IPS DF 6.9 (cell line): ENCODE measurements around the gene ADAMTSL1.

Source experiments
- DNase-seq: peaks from one replicate; pipeline ENCODE4 v3.0.0-alpha.2; 2013; ENCODE audit warnings: low read depth, low spot score
- H3K27ac ChIP-seq: one replicate; pipeline ENCODE4 v1.5.1; 2013; ENCODE audit warnings: low read length, control low read depth
- H3K27me3 ChIP-seq: 2 replicates; pipeline ENCODE4 v1.6.1; 2013; ENCODE audit warnings: mild to moderate bottlenecking, low read length; ENCODE audit not compliant: control insufficient read depth, insufficient read depth
- H3K36me3 ChIP-seq: 2 replicates; pipeline ENCODE4 v1.6.1; 2013; ENCODE audit warnings: low read length; ENCODE audit not compliant: control insufficient read depth, insufficient read depth
- H3K4me1 ChIP-seq: 2 replicates; pipeline ENCODE4 v1.6.1; 2013; ENCODE audit warnings: low read length; ENCODE audit not compliant: control insufficient read depth, insufficient read depth
- H3K4me3 ChIP-seq: 2 replicates; pipeline ENCODE4 v1.5.1; 2013; ENCODE audit warnings: mild to moderate bottlenecking, low read length
- H3K9me3 ChIP-seq: 2 replicates; pipeline ENCODE4 v1.6.1; 2013; ENCODE audit warnings: low read length, inconsistent platforms; ENCODE audit not compliant: control insufficient read depth, insufficient read depth
- WGBS: extraction: QIAGEN DNeasy Blood & Tissue Kit; methylation state at CpG from one replicate; pipeline ENCODE4 v1.1.7; 2013; ENCODE audit warnings: mixed read lengths, missing lambda C conversion rate; ENCODE audit not compliant: insufficient read length, insufficient coverage; 5-methylcytosine and 5-hydroxymethylcytosine counted together

The ADAMTSL1 gene

GRCh38 chr9:18849890-18850677 lies 376.1 kb downstream of the ADAMTSL1 start:
- H3K4me1 ChIP-seq = no peaks in the 10 kb centered on the region
- H3K9me3 ChIP-seq = no peaks in the 10 kb centered on the region
- no peaks in the 10 kb centered on the region for H3K36me3 ChIP-seq
- H3K27ac ChIP-seq = no peak overlapping the region
- no peak for DNase-seq
- WGBS = no CpG with 5 or more reads among the region's 4 CpGs
- H3K4me3 ChIP-seq = no peak overlapping the region
- no peaks in the 10 kb centered on the region for H3K27me3 ChIP-seq

GRCh38 chr9:18851069-18851795 lies 377.3 kb downstream of the ADAMTSL1 start:
- no peak for DNase-seq
- Histone ChIP-seq H3K36me3 (no peaks in the 10 kb centered on the region), H3K27me3 (no peaks in the 10 kb centered on the region), H3K4me3 (no peak overlapping the region), H3K9me3 (no peaks in the 10 kb centered on the region), H3K4me1 (no peaks in the 10 kb centered on the region), H3K27ac (no peak overlapping the region)
- no CpG with 5 or more reads among the region's 5 CpGs for WGBS

- H3K36me3 ChIP-seq = no peaks in the 10 kb centered on the region
- H3K9me3 ChIP-seq = no peaks in the 10 kb centered on the region
- no peak for DNase-seq
- no peaks in the 10 kb centered on the region for H3K27me3 ChIP-seq
- WGBS = no CpG with 5 or more reads among the region's 2 CpGs
- H3K4me1 ChIP-seq = 0 out of 2 replicates have a peak, but pooled peaks cover 1% of the 10 kb centered on the region
- no peak overlapping the region for H3K27ac ChIP-seq
- no peak overlapping the region for H3K4me3 ChIP-seq
These were observed 381.7 kb downstream of the ADAMTSL1 start for GRCh38 chr9:18855656-18856055.

GRCh38 chr9:18857334-18857733 lies 383.4 kb downstream of the ADAMTSL1 start:
- Histone ChIP-seq H3K36me3 (no peaks in the 10 kb centered on the region), H3K27ac (no peak overlapping the region), H3K4me1 (0 out of 2 replicates have a peak, but pooled peaks cover 1% of the 10 kb centered on the region), H3K9me3 (no peaks in the 10 kb centered on the region), H3K4me3 (no peak overlapping the region), H3K27me3 (no peaks in the 10 kb centered on the region)
- no peak for DNase-seq
- WGBS = no CpG with 5 or more reads among the region's 4 CpGs

GRCh38 chr9:18857769-18858168 lies 383.8 kb downstream of the ADAMTSL1 start:
- Histone ChIP-seq H3K36me3 (no peaks in the 10 kb centered on the region), H3K4me1 (0 out of 2 replicates have a peak, but pooled peaks cover 1% of the 10 kb centered on the region), H3K27ac (no peak overlapping the region), H3K4me3 (no peak overlapping the region), H3K27me3 (no peaks in the 10 kb centered on the region), H3K9me3 (no peaks in the 10 kb centered on the region)
- no peak for DNase-seq
- no CpG with 5 or more reads among the region's 1 CpG for WGBS

- WGBS = no CpG with 5 or more reads among the region's 14 CpGs
These were observed 387.9 kb downstream of the ADAMTSL1 start for GRCh38 chr9:18861609-18862544.

GRCh38 chr9:18863791-18864190 lies 389.8 kb downstream of the ADAMTSL1 start:
- Histone ChIP-seq H3K9me3 (no peaks in the 10 kb centered on the region), H3K4me3 (no peak overlapping the region), H3K27ac (no peak overlapping the region), H3K4me1 (no peaks in the 10 kb centered on the region), H3K36me3 (no peaks in the 10 kb centered on the region), H3K27me3 (no peaks in the 10 kb centered on the region)
- WGBS = no CpG with 5 or more reads among the region's 4 CpGs
- DNase-seq = no peak

More at GRCh38 chr9:18861609-18862544, 387.9 kb downstream of the ADAMTSL1 start:
- no peaks in the 10 kb centered on the region for H3K9me3 ChIP-seq
- H3K27me3 ChIP-seq = no peaks in the 10 kb centered on the region
- no peak overlapping the region for H3K27ac ChIP-seq
- DNase-seq = peak; percentile 7
- no peaks in the 10 kb centered on the region for H3K36me3 ChIP-seq
- no peak overlapping the region for H3K4me3 ChIP-seq
- H3K4me1 ChIP-seq = 0 out of 2 replicates have a peak, but pooled peaks cover 1% of the 10 kb centered on the region

GRCh38 chr9:18864516-18864915 lies 390.6 kb downstream of the ADAMTSL1 start:
- no CpG with 5 or more reads among the region's 1 CpG for WGBS
- DNase-seq = no peak

GRCh38 chr9:18865542-18865941 lies 391.6 kb downstream of the ADAMTSL1 start:
- Histone ChIP-seq H3K4me3 (no peak overlapping the region), H3K27me3 (no peaks in the 10 kb centered on the region), H3K4me1 (no peaks in the 10 kb centered on the region), H3K36me3 (no peaks in the 10 kb centered on the region), H3K9me3 (no peaks in the 10 kb centered on the region), H3K27ac (no peak overlapping the region)
- DNase-seq = no peak
- no CpG with 5 or more reads among the region's 3 CpGs for WGBS

More at GRCh38 chr9:18864516-18864915, 390.6 kb downstream of the ADAMTSL1 start:
- Histone ChIP-seq H3K27me3 (no peaks in the 10 kb centered on the region), H3K36me3 (no peaks in the 10 kb centered on the region), H3K9me3 (no peaks in the 10 kb centered on the region), H3K4me1 (no peaks in the 10 kb centered on the region), H3K4me3 (no peak overlapping the region), H3K27ac (no peak overlapping the region)
